Keratinocyte (primary cell): ENCODE results near the gene LRRC15. TPM values are rescaled to one million over a fixed set of nuclear protein-coding genes. Genes with fewer than 3 reads are reported as not detected.

Source experiments
- DNase-seq: peaks from one replicate; pipeline ENCODE4 v3.0.0-alpha.2; 2011; ENCODE audit warnings: low read depth, missing footprints, low spot score
- FAIRE-seq: peaks from 2 replicates; lab custom pipeline; 2011; peaks lifted over from hg19 to GRCh38; lab: Jason Lieb, UNC
- H2AFZ ChIP-seq: 2 replicates; pipeline ENCODE4 v1.6.0; 2012; ENCODE audit warnings: low read length, control low read depth, inconsistent platforms; ENCODE audit not compliant: control insufficient read depth
- H3K27ac ChIP-seq: 2 replicates; pipeline ENCODE4 v1.5.1; 2011; ENCODE audit warnings: low read length; ENCODE audit not compliant: control insufficient read depth, insufficient read depth
- H3K27me3 ChIP-seq: 3 replicates; pipeline ENCODE4 v1.6.0; 2011; ENCODE audit warnings: low read length; ENCODE audit not compliant: control insufficient read depth, insufficient read depth; ENCODE audit errors: extremely low read depth
- H3K36me3 ChIP-seq, 2 experiments: 2 replicates in 1 of 2; 3 replicates in 1 of 2; pipeline ENCODE4 v1.5.1; 2011; ENCODE audit warnings: low read length in 2 of 2, mild to moderate bottlenecking in 1 of 2; ENCODE audit not compliant: control insufficient read depth in 2 of 2, insufficient read depth in 2 of 2; ENCODE audit errors: extremely low read depth in 1 of 2
- H3K4me1 ChIP-seq: 3 replicates; pipeline ENCODE4 v1.5.1; 2011; ENCODE audit warnings: low read length; ENCODE audit not compliant: control insufficient read depth, insufficient read depth; ENCODE audit errors: extremely low read depth
- H3K4me2 ChIP-seq: 3 replicates; pipeline ENCODE4 v1.6.0; 2011; ENCODE audit warnings: low read depth, low read length; ENCODE audit not compliant: control insufficient read depth, insufficient read depth; ENCODE audit errors: extremely low read depth
- H3K4me3 ChIP-seq, 3 experiments: fragments of 200-600 bp in 1 of 3; sonication (generic) in 1 of 3; 2 replicates in 2 of 3; 3 replicates in 1 of 3; pipeline ENCODE4 v1.5.1; 2011 to 2016; ENCODE audit warnings: low read length in 3 of 3, mild to moderate bottlenecking in 3 of 3, control low read depth in 2 of 3, inconsistent platforms in 1 of 3, low read depth in 1 of 3, mixed read lengths in 1 of 3, mixed run types in 1 of 3, moderate library complexity in 1 of 3; ENCODE audit not compliant: control insufficient read depth in 2 of 3, insufficient read depth in 2 of 3; ENCODE audit errors: extremely low read depth in 1 of 3
- H3K79me2 ChIP-seq: 2 replicates; pipeline ENCODE4 v1.6.0; 2012; ENCODE audit warnings: low read length; ENCODE audit not compliant: control insufficient read depth, insufficient read depth
- H3K9ac ChIP-seq: 3 replicates; pipeline ENCODE4 v1.6.0; 2011; ENCODE audit warnings: low read length; ENCODE audit not compliant: control insufficient read depth, insufficient read depth; ENCODE audit errors: extremely low read depth
- H3K9me1 ChIP-seq: 3 replicates; pipeline ENCODE4 v1.6.0; 2011; ENCODE audit warnings: low read length; ENCODE audit not compliant: control insufficient read depth, insufficient read depth; ENCODE audit errors: extremely low read depth
- H3K9me3 ChIP-seq: 2 replicates; pipeline ENCODE4 v1.5.1; 2012; ENCODE audit warnings: low read depth, low read length; ENCODE audit not compliant: control insufficient read depth
- H4K20me1 ChIP-seq: 3 replicates; pipeline ENCODE4 v1.6.0; 2011; ENCODE audit warnings: low read length; ENCODE audit not compliant: control insufficient read depth, insufficient read depth; ENCODE audit errors: extremely low read depth
- EZH2 ChIP-seq: IDR thresholded peaks from one replicate; pipeline ENCODE4 v1.6.1; 2012; ENCODE audit warnings: inconsistent platforms, mild to moderate bottlenecking, low read length, moderate library complexity
- dilution Hi-C: fragments of 300-500 bp; cut with MboI; formaldehyde crosslinking; loops from one replicate; pipeline ENCODE4 v1.7.0; 2020; ENCODE audit warnings: low sequenced_read_pairs; ENCODE audit not compliant: extremely low pct_ligation_motif_present
- polyA plus RNA-seq, 5 experiments: library from polyadenylated mRNA; depleted of rRNA in 3 of 5; stranded (reverse) in 3 of 5; stranded (forward) in 1 of 5; unstranded in 1 of 5; fragments of >200 nt; gene quantifications; 1 replicate in 1 of 5; 2 replicates in 3 of 5; 3 replicates in 1 of 5; pipeline versions ENCODE4 v1.2.1 to v1.2.3, GENCODE V29; 2011 to 2012; ENCODE audit warnings: missing spikeins in 2 of 5, low read depth in 1 of 5, low replicate concordance in 1 of 5
- TF ChIP-seq, protein P1 (sequence below), 3 experiments: IDR thresholded peaks in 1 of 3; conservative IDR thresholded peaks in 1 of 3; optimal IDR thresholded peaks in 1 of 3; 2 replicates in 2 of 3; 3 replicates in 1 of 3; pipeline versions ENCODE3 to v1.5.1; 2011; ENCODE audit warnings: low read length in 3 of 3, mild to moderate bottlenecking in 3 of 3, moderate library complexity in 2 of 3, control low read depth in 1 of 3, inconsistent platforms in 1 of 3; ENCODE audit not compliant: insufficient read depth in 2 of 3; ENCODE audit errors: extremely low read depth in 1 of 3

LRRC15 gene
- polyA plus RNA-seq, 1 donor (not counting 4 experiments of a cell fraction or from before 2014, with no cell fraction given), result not detected

DNA sequence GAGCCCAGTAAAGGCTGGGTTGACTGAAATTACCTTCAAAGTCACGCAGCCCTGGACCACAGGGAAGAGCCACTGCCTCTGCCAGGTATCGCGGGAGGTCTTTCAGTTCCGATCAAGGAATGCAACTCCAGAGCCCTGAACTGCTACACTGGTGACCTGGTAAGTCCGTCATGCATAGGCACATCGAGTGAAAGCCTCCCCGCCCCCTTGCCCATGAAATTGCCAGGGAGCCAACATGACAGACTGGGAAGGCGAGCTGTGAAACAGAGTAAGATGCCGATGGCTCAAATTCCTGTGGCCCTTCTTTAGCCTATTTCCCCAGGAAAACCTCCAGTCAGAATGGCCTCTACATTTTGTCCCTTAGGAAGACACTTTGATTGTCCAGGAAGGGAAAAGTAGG, 31.8 kb upstream of the LRRC15 start:
- DNase-seq, result no peak
- H3K27ac ChIP-seq, result no peak overlapping the region
- H3K79me2 ChIP-seq, result no peaks in the 10 kb centered on the region
- H3K4me3 ChIP-seq, result no peak overlapping the region
- dilution Hi-C loops, result no loop called here
- H3K4me1 ChIP-seq, result peaks cover 10% of the 10 kb centered on the region
- peaks cover 0 to 3% of the 10 kb centered on the region in 2 experiments for H3K36me3 ChIP-seq
- peaks cover 24% of the 10 kb centered on the region for H3K27me3 ChIP-seq
- no peaks in the 10 kb centered on the region for H4K20me1 ChIP-seq
- no peaks in the 10 kb centered on the region for H3K9me1 ChIP-seq
- H2AFZ ChIP-seq, result no peak overlapping the region
- no peaks in the 10 kb centered on the region for H3K9me3 ChIP-seq
- TF ChIP-seq EZH2, result no peak
- no peak for FAIRE-seq
- H3K4me2 ChIP-seq, result no peak overlapping the region
- no peak overlapping the region for H3K9ac ChIP-seq

DNA sequence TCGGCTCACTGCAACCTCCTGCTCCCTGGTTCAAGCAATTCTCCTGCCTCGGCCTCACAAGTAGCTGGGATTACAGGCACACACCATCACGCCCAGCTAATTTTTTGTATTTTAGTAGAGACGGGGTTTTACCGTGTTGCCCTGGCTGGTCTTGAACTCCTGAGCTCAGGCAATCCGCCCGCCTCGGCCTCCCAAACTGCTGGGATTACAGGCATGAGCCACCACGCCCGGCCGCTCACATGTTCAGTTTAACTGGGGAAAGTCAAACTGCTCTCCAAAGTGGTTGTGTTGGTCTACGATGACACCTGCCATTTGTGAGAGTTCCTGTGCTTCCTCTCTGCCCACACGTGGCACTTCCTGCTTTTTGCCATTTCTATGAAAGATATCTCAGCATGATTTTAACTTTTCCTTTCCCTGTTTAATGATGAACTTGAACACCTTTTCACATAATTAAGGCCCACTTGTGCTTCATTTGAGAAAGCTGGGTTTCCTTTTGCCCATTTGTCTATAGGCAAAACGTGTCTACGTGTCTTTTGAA, 30.4 kb upstream of the LRRC15 start:
- Histone ChIP-seq H3K9me1 (no peaks in the 10 kb centered on the region), H3K79me2 (no peaks in the 10 kb centered on the region), H3K9me3 (no peaks in the 10 kb centered on the region), H4K20me1 (no peaks in the 10 kb centered on the region), H3K4me3 (no peak overlapping the region), H3K36me3 (peaks cover 0 to 1% of the 10 kb centered on the region in 2 experiments), H3K4me2 (no peak overlapping the region), H3K27ac (no peak overlapping the region), H3K4me1 (peaks cover 13% of the 10 kb centered on the region), H3K9ac (no peak overlapping the region), H3K27me3 (peaks cover 24% of the 10 kb centered on the region), H2AFZ (no peak overlapping the region)
- dilution Hi-C loops, result no loop called here
- no peak for TF ChIP-seq EZH2
- TF ChIP-seq, protein P1, sequence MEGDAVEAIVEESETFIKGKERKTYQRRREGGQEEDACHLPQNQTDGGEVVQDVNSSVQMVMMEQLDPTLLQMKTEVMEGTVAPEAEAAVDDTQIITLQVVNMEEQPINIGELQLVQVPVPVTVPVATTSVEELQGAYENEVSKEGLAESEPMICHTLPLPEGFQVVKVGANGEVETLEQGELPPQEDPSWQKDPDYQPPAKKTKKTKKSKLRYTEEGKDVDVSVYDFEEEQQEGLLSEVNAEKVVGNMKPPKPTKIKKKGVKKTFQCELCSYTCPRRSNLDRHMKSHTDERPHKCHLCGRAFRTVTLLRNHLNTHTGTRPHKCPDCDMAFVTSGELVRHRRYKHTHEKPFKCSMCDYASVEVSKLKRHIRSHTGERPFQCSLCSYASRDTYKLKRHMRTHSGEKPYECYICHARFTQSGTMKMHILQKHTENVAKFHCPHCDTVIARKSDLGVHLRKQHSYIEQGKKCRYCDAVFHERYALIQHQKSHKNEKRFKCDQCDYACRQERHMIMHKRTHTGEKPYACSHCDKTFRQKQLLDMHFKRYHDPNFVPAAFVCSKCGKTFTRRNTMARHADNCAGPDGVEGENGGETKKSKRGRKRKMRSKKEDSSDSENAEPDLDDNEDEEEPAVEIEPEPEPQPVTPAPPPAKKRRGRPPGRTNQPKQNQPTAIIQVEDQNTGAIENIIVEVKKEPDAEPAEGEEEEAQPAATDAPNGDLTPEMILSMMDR (optimal IDR thresholded peaks at IDR 0.05 in 1 of 3, IDR thresholded peaks at IDR 0.05 in 1 of 3, conservative IDR thresholded peaks at IDR 0.05 in 1 of 3; ENCODE audit: extremely low read depth in 1 of 3, insufficient read depth in 2 of 3, low read length in 3 of 3), result no peak
- DNase-seq (no peak), FAIRE-seq (no peak)

DNA sequence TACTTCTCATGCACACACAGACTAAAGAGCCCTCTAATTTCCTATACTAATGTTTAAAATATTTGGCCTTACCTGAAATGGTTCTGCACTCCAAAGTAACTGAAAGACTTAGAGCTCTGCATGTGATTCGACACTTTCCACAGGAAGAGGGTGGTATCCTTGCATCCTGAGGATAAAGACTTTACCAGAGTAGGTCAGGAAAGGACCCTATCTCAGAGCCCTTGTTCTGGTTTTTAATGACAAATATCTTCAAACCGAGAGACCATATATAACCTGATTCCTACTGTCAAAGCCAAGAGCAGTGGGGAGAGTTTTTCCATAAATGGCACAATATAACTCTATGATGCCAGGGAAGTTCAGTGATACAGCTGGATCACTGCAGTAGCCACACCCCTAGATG, 29.6 kb upstream of the LRRC15 start, which contains the start of gene GP5:
GP5 (minus strand) TSS at position 101 of the 400 bp plus-strand sequence. CDS start 984 bp downstream, outside the sequence.
- dilution Hi-C loops, result no loop called here
- DNase-seq (no peak), FAIRE-seq (no peak)
- TF ChIP-seq EZH2, result no peak
- TF ChIP-seq, protein P1 (optimal IDR thresholded peaks at IDR 0.05 in 1 of 3, IDR thresholded peaks at IDR 0.05 in 1 of 3, conservative IDR thresholded peaks at IDR 0.05 in 1 of 3; ENCODE audit: extremely low read depth in 1 of 3, insufficient read depth in 2 of 3, low read length in 3 of 3), result no peak
- no peaks in the 10 kb centered on the region for H3K79me2 ChIP-seq
- peaks cover 24% of the 10 kb centered on the region for H3K27me3 ChIP-seq
- H3K9me1 ChIP-seq, result no peaks in the 10 kb centered on the region
- no peaks in the 10 kb centered on the region for H4K20me1 ChIP-seq
- peaks cover 0 to 1% of the 10 kb centered on the region in 2 experiments for H3K36me3 ChIP-seq
- H3K27ac ChIP-seq, result no peak within 1 kb of the TSS
- no peak within 1 kb of the TSS for H2AFZ ChIP-seq
- H3K9ac ChIP-seq, result no peak within 1 kb of the TSS
- H3K4me1 ChIP-seq, result peaks cover 13% of the 10 kb centered on the region
- H3K9me3 ChIP-seq, result no peaks in the 10 kb centered on the region
- no peak within 1 kb of the TSS for H3K4me2 ChIP-seq
- no peak within 1 kb of the TSS for H3K4me3 ChIP-seq
